ENCODE measurements around the gene PLD6.

GRCh38 chr17:17227608-17228520 lies 21.7 kb upstream of the PLD6 start:
- TF ChIP-seq, protein P1, sequence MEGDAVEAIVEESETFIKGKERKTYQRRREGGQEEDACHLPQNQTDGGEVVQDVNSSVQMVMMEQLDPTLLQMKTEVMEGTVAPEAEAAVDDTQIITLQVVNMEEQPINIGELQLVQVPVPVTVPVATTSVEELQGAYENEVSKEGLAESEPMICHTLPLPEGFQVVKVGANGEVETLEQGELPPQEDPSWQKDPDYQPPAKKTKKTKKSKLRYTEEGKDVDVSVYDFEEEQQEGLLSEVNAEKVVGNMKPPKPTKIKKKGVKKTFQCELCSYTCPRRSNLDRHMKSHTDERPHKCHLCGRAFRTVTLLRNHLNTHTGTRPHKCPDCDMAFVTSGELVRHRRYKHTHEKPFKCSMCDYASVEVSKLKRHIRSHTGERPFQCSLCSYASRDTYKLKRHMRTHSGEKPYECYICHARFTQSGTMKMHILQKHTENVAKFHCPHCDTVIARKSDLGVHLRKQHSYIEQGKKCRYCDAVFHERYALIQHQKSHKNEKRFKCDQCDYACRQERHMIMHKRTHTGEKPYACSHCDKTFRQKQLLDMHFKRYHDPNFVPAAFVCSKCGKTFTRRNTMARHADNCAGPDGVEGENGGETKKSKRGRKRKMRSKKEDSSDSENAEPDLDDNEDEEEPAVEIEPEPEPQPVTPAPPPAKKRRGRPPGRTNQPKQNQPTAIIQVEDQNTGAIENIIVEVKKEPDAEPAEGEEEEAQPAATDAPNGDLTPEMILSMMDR (conservative IDR thresholded peaks at IDR 0.05; ENCODE audit: low read length), result no peak
- no peak for TF ChIP-seq EZH2phosphoT487 (IDR thresholded peaks at IDR 0.05; ENCODE audit: borderline replicate concordance)

All from Loucy (cell line).